Endothelial cell (in vitro differentiated cells): ENCODE measurements around the gene HDAC7. TPM values are rescaled to one million over a fixed set of nuclear protein-coding genes. Genes with fewer than 3 reads are reported as not detected.
A peak's percentile ranks its signal among the peaks of the same experiment; 100 is the strongest.

ENCODE experiments used
- DNase-seq: peaks from one replicate; pipeline ENCODE4 v3.0.0; 2021; ENCODE audit warnings: low spot score
- H3K27ac Mint-ChIP-seq: one replicate; pipeline ENCODE4 v1.8.0; 2021; ENCODE audit warnings: mixed read lengths, inconsistent platforms; ENCODE audit not compliant: unreplicated experiment
- H3K27me3 Mint-ChIP-seq: one replicate; pipeline ENCODE4 v1.8.0; 2021; ENCODE audit warnings: mild to moderate bottlenecking, moderate library complexity, mixed read lengths, inconsistent platforms; ENCODE audit not compliant: unreplicated experiment
- H3K36me3 Mint-ChIP-seq: one replicate; pipeline ENCODE4 v1.8.0; 2021; ENCODE audit warnings: mild to moderate bottlenecking, low read depth, mixed read lengths, inconsistent platforms; ENCODE audit not compliant: unreplicated experiment
- H3K4me1 Mint-ChIP-seq: one replicate; pipeline ENCODE4 v1.8.0; 2021; ENCODE audit warnings: mild to moderate bottlenecking, mixed read lengths, inconsistent platforms; ENCODE audit not compliant: unreplicated experiment
- H3K4me3 Mint-ChIP-seq: one replicate; pipeline ENCODE4 v1.8.0; 2021; ENCODE audit warnings: mild to moderate bottlenecking, mixed read lengths, inconsistent platforms; ENCODE audit not compliant: unreplicated experiment
- H3K9me3 Mint-ChIP-seq: one replicate; pipeline ENCODE4 v1.8.0; 2021; ENCODE audit warnings: mixed read lengths, inconsistent platforms; ENCODE audit not compliant: unreplicated experiment
- total RNA-seq: library from RNA; stranded (reverse); fragmentation: NEBNext Ultra II Directional; extraction: Animal tissue kit (Norgen Biotek cat#: 25700); gene quantifications from one replicate; pipeline ENCODE4 v1.2.1, GENCODE V29; 2021; ENCODE audit not compliant: unreplicated experiment
- TF ChIP-seq, protein P1 (sequence below): fragments of 200-600 bp; sonication (generic); IDR thresholded peaks from one replicate; pipeline ENCODE4 v1.5.0; 2021; ENCODE audit warnings: antibody characterized with exemption; ENCODE audit not compliant: unreplicated experiment

HDAC7 gene
- total RNA-seq, 1 donor from 2014 or later, result 387 TPM

DNA sequence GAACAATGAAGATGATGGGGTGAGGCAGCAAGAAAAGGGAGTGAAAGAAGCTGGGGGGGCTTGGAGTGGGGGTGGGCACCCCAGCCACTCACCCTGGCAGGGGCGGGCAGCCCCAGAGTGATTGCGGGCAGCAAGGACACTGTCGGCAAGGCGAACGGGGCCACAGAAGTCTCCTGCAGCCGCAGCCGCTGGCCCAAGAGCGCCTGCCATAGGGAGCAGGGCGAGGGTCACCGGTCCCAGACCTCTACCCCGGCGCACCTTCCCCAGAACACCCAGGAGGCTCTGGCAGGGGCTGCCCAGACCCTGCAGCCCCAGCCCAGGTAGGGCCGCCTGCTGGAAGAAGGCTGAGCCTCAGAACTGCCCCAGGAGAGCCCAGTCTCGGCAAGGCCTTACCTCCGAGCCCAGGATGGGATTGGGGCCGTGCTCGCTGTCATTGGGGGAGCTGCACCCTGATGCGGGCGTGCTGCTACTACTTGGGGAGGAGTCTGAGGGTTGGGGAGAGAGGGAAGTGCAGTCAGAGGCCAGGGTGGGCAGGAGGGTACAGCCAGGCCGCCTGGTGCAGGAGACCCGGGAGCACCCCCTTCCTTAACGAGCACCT lies 23.8 kb downstream of the HDAC7 start:
- Mint-ChIP-seq H3K27ac (peak overlapping the region; percentile 57), H3K4me1 (peaks cover 36% of the 10 kb centered on the region), H3K27me3 (peaks cover 38% of the 10 kb centered on the region), H3K9me3 (no peaks in the 10 kb centered on the region), H3K4me3 (no peak overlapping the region), H3K36me3 (peaks cover 36% of the 10 kb centered on the region)
- no peak for DNase-seq
- TF ChIP-seq, protein P1, sequence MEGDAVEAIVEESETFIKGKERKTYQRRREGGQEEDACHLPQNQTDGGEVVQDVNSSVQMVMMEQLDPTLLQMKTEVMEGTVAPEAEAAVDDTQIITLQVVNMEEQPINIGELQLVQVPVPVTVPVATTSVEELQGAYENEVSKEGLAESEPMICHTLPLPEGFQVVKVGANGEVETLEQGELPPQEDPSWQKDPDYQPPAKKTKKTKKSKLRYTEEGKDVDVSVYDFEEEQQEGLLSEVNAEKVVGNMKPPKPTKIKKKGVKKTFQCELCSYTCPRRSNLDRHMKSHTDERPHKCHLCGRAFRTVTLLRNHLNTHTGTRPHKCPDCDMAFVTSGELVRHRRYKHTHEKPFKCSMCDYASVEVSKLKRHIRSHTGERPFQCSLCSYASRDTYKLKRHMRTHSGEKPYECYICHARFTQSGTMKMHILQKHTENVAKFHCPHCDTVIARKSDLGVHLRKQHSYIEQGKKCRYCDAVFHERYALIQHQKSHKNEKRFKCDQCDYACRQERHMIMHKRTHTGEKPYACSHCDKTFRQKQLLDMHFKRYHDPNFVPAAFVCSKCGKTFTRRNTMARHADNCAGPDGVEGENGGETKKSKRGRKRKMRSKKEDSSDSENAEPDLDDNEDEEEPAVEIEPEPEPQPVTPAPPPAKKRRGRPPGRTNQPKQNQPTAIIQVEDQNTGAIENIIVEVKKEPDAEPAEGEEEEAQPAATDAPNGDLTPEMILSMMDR, result no peak

DNA sequence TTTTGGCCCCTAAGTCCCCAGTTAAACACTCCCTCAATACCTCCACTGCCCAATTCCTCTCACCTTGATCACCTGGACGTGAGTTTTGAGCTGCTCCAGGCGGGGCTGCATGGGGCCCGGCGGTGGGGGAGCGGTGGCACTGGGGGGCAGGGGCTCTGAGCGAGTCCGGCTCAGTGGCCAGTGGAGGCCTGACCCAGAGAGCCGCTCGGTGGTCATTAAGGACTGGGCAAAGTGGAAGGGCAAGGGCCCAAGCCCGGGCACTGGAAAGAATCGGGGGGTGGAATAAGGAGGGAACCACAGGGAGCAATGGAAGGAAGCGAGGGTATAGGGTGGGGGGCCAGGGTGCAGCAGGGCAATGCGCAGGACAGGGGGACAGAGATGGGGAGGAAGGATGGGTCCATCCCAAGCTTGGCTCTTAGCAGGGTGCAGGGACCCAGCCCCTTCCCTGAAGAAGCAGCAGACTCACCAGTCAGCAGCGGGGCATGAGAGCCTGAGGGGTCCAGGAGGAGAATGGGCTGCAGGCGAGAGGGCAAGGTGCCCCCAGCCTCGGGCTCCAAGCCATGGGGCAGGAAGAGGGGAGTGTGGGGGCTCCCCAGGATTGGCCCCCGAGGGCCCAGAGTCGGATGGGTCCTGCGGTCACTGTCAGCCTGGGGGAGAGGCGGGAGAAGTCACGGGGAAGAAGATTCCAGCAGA lies 24.4 kb downstream of the HDAC7 start:
- TF ChIP-seq, protein P1, result no peak
- peaks cover 30% of the 10 kb centered on the region for H3K4me1 Mint-ChIP-seq
- peaks cover 40% of the 10 kb centered on the region for H3K36me3 Mint-ChIP-seq
- peaks cover 41% of the 10 kb centered on the region for H3K27me3 Mint-ChIP-seq
- DNase-seq, result no peak
- H3K4me3 Mint-ChIP-seq, result no peak overlapping the region
- no peaks in the 10 kb centered on the region for H3K9me3 Mint-ChIP-seq
- H3K27ac Mint-ChIP-seq, result no peak overlapping the region

DNA sequence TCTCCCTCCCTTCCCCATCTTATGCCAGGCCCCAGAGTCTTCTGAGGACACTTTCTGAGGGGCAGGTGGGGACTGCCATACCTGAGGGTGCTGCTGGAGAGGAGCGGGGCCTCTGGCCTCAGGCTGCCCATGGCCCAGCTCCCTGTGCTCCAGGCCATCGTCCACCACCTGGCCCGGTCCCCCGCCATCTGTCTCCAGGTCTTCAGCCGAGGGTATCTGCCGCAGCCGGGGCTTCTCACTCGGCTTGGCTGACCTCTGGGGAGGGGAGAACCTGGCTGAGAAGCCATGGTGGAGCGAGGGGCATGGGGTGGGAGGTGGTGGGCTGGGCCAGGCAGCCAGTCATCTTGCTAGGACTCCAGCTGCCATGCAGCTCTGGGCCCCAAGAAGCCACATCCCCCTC lies 25.0 kb downstream of the HDAC7 start:
- H3K4me3 Mint-ChIP-seq, result no peak overlapping the region
- H3K4me1 Mint-ChIP-seq, result peaks cover 24% of the 10 kb centered on the region
- H3K9me3 Mint-ChIP-seq, result no peaks in the 10 kb centered on the region
- H3K27me3 Mint-ChIP-seq, result peaks cover 39% of the 10 kb centered on the region
- peaks cover 41% of the 10 kb centered on the region for H3K36me3 Mint-ChIP-seq
- H3K27ac Mint-ChIP-seq, result no peak overlapping the region
- DNase-seq, result no peak
- TF ChIP-seq, protein P1, result no peak

DNA sequence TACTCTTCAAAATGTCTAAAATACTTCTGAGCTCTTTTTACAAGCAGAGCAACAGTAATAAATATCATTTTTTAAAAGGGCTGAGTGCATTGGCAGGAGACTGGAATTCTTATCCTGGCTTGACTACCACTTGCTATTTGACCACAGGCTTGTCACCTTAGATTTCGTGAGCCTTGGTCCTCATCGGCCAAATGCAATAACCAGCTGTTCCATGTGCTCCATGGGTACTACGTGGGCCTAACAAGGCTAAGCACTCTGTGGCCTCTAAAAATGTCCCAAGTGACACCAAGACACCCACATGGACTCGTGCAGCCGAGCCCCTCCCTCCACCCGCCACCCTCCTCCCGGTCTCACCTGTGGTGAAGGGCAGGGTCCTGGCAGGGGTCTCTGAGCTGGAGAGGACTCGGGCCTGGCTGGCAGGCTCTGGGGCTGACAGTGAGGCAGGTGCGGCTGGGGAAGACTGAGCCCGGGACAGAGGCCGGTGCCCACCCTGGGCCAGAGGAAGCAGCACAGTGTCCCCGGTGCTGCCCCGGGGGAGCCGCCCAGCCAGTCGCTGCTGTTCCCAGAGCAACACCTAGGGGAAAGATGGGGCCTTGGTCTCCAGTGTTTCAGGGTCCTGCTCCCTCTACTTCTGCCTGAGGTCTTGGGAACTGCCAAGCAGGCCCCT lies 26.6 kb downstream of the HDAC7 start:
- no peak for DNase-seq
- H3K4me3 Mint-ChIP-seq, result no peak overlapping the region
- TF ChIP-seq, protein P1, result no peak
- no peaks in the 10 kb centered on the region for H3K9me3 Mint-ChIP-seq
- H3K4me1 Mint-ChIP-seq, result peaks cover 18% of the 10 kb centered on the region
- peaks cover 43% of the 10 kb centered on the region for H3K27me3 Mint-ChIP-seq
- H3K36me3 Mint-ChIP-seq, result peaks cover 54% of the 10 kb centered on the region
- no peak overlapping the region for H3K27ac Mint-ChIP-seq

DNA sequence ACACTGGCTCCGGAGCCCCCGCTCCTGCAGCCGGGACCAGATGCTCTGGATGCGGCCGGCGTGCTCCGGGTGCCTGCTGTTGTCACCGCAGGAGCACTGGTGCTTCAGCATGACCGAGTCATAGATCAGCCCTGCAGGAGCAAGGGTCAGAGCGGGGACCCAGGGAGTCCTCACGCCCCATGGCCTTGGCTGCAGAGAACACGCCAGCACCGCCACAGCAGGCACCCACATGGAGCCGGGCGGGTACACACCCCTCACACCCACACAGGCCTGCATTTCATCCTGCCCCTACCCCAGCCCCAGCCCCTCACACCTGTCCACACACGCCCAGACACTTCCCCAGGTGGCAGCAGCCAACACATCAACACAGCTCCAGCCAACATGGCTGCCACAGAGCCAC lies 27.8 kb downstream of the HDAC7 start:
- peaks cover 11% of the 10 kb centered on the region for H3K4me1 Mint-ChIP-seq
- H3K4me3 Mint-ChIP-seq, result no peak overlapping the region
- H3K36me3 Mint-ChIP-seq, result peaks cover 58% of the 10 kb centered on the region
- TF ChIP-seq, protein P1, result no peak
- peak overlapping the region; percentile 24 for H3K27ac Mint-ChIP-seq
- H3K9me3 Mint-ChIP-seq, result no peaks in the 10 kb centered on the region
- H3K27me3 Mint-ChIP-seq, result peaks cover 43% of the 10 kb centered on the region
- no peak for DNase-seq
